Activated CD4-positive, alpha-beta T cell treated with anti-CD3 and anti-CD28 coated beads, Interleukin-2, Interleukin-4, amounts not matched to agents 100 ng/mL and 50 ng/mL, durations not matched to agents 16 hours and 8 hours (primary cell): Measurements from ENCODE around the gene ARHGAP35.

ENCODE experiments used
- DNase-seq: peaks from one replicate; pipeline ENCODE4 v3.0.0-alpha.2; 2020; ENCODE audit warnings: low spot score

ARHGAP35 gene

GRCh38 chr19:46904114-46905060 is 43.6 kb downstream of the ARHGAP35 start:
- DNase-seq = no peak

GRCh38 chr19:46906221-46906620 is 45.4 kb downstream of the ARHGAP35 start:
- no peak for DNase-seq

- no peak for DNase-seq
Measured at GRCh38 chr19:46907880-46908279, 47.1 kb downstream of the ARHGAP35 start.

GRCh38 chr19:46909356-46909755 is 48.6 kb downstream of the ARHGAP35 start:
- no peak for DNase-seq
